HG02981 (cell line): Measurements from ENCODE around the gene CPD.

ENCODE experiments used
- ATAC-seq: cut with Tn5 transposase; IDR thresholded peaks from one replicate; pipeline ENCODE4 v1.9.1; 2021; ENCODE audit warnings: mild to moderate bottlenecking, moderate library complexity; ENCODE audit not compliant: unreplicated experiment

Gene CPD

GRCh38 chr17:30352240-30352814 is 26.4 kb upstream of the CPD start:
- no peak for ATAC-seq

GRCh38 chr17:30354701-30355100 is 24.0 kb upstream of the CPD start:
- no peak for ATAC-seq

GRCh38 chr17:30357476-30357875 is 21.3 kb upstream of the CPD start:
- ATAC-seq: no peak

- ATAC-seq: no peak
Observed at GRCh38 chr17:30358055-30358760, 20.5 kb upstream of the CPD start.

GRCh38 chr17:30360086-30360808 is 18.5 kb upstream of the CPD start:
- no peak for ATAC-seq

GRCh38 chr17:30361766-30362279 is 16.9 kb upstream of the CPD start:
- no peak for ATAC-seq

- peak; percentile 82 for ATAC-seq
Observed at GRCh38 chr17:30363715-30364202, 15.0 kb upstream of the CPD start.

- no peak for ATAC-seq
Observed at GRCh38 chr17:30366536-30366935, 12.2 kb upstream of the CPD start.

GRCh38 chr17:30368912-30369720 is 9.6 kb upstream of the CPD start:
- no peak for ATAC-seq

GRCh38 chr17:30369995-30370394 is 8.7 kb upstream of the CPD start:
- no peak for ATAC-seq

GRCh38 chr17:30372755-30373154 is 6.0 kb upstream of the CPD start:
- ATAC-seq: no peak

GRCh38 chr17:30375661-30376060 is 3.1 kb upstream of the CPD start:
- no peak for ATAC-seq

GRCh38 chr17:30376621-30377452 is 1.9 kb upstream of the CPD start:
- ATAC-seq: no peak

GRCh38 chr17:30377574-30378240 is 1.0 kb upstream of the CPD start:
- no peak for ATAC-seq

GRCh38 chr17:30378241-30378824 is 394 bp upstream of the CPD start:
- no peak for ATAC-seq

- peak; percentile 16 for ATAC-seq
Observed at GRCh38 chr17:30379303-30379902, 676 bp downstream of the CPD start.

GRCh38 chr17:30379903-30380381 is 1.2 kb downstream of the CPD start:
- no peak for ATAC-seq

GRCh38 chr17:30380643-30381339 is 2.1 kb downstream of the CPD start:
- no peak for ATAC-seq
